K562 treated with DMSO at 1 percent for 12 hours (cell line): ENCODE results near the gene DNAJA4. TPM values are rescaled to one million over a fixed set of nuclear protein-coding genes. Genes with fewer than 3 reads are reported as not detected.

Source experiments
- total RNA-seq: library from RNA; unstranded; fragments of 300-600 nt; gene quantifications from 2 replicates; pipeline ENCODE4 v1.2.3, GENCODE V29; 2022; ENCODE audit not compliant: insufficient read depth

The DNAJA4 gene
- 0.78 and 0.96 TPM in 2 replicates for total RNA-seq

GRCh38 chr15:78264304-78265136, at the start of gene DNAJA4:
DNAJA4 (plus strand) TSS chr15:78264562; CDS start chr15:78264764, 202 bp downstream.

DNA sequence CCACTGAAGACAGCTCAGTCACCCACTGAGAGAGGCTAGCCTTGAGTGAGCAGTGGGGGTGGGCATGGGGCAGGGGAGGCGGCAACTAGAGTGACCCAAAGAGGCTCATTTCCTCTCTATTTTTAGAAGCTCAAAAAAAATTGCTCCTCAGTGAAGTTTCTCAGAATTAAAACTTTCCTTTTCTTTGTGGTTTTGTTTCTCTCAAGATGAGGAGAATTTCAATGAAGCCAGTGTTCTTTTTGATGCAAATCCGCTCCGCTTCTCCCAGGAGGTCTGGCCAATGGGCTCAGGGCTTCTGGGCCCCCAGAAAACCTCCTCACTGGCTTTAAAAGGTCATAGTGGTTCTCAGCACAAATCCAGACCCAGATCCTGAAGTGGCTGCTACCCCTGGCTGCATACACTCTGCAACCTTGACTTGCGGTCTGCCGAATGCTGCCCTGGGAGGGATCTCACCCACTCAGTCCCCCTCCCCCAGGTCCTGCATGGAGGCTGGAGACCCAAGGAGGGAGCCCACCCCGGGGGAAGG, 29.8 kb upstream of the DNAJA4 start, which contains the start of gene ACSBG1:
Gene ACSBG1, minus strand, starts transcription at position 51 of the 526 bp plus-strand sequence. CDS start 64 bp downstream, outside the sequence.

DNA sequence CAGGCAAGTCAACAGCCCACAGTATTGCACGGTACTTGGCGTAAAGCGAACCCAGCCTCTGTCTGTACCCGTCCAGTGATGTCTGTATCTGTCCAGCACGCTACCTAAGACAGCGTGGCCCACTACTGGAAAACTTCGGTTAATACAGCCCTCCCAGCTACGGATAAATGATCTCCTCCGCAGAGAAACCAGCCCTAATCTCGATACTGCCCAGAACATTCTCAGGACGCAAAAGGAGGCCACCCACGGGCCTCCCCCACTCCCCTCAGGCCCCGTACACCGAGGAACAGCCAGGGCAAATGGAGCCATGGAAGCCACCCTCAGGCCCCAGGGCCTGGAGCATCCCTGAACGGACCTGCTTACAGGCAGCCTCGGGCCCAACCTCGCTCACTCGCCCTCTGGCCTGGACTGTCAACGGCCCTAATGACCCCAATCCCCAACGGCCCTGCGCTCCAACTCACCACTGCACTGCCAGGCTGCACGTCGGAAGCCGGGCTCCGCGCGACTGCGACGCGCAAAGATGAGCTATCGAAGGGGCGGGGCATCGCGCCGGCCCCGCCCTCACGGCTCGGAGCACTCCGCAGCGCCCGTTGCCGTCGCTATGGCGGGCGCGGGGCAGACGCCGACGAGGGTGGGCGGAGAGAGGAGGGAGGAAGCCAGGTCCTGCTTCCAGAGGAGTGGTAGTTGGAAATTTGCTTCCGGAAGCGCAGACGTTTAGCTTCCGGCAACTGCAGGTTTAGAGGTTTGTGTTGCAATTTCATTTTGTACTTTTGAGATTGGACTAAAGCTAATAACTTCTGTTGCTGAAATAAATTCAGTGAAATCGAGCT, 35.0 kb downstream of the DNAJA4 start, which contains the start of gene SKIC8:
Gene SKIC8, minus strand, starts transcription at position 509 of the 830 bp plus-strand sequence. CDS start 3,923 bp downstream, outside the sequence.

Other genes starting within 250 kb of the DNAJA4 start
- 7.2 and 20.8 TPM in 2 replicates for gene TBC1D2B, start 186.9 kb upstream of the DNAJA4 start, total RNA-seq
- gene SH2D7, start 172.0 kb upstream of the DNAJA4 start, total RNA-seq: not detected in 2 replicates
- gene CIB2, start 133.1 kb upstream of the DNAJA4 start, total RNA-seq: 29.5 and 41.7 TPM in 2 replicates
- 22.3 and 50.6 TPM in 2 replicates for gene IDH3A, start 115.2 kb upstream of the DNAJA4 start, total RNA-seq
- gene ACSBG1, start 30.0 kb upstream of the DNAJA4 start, total RNA-seq: 1.5 and 4.7 TPM in 2 replicates
- gene SKIC8, start 35.0 kb downstream of the DNAJA4 start, total RNA-seq: 51.5 and 57.5 TPM in 2 replicates
- not detected in 2 replicates for gene CRABP1, start 75.8 kb downstream of the DNAJA4 start, total RNA-seq
- gene IREB2, start 173.7 kb downstream of the DNAJA4 start, total RNA-seq: 5.8 and 25.1 TPM in 2 replicates
- 4.2 and 5.8 TPM in 2 replicates for gene HYKK, start 243.0 kb downstream of the DNAJA4 start, total RNA-seq